ENCODE results near the gene NPBWR2. TPM values are rescaled to one million over a fixed set of nuclear protein-coding genes. Genes with fewer than 3 reads are reported as not detected.

Gene NPBWR2
- total and polyA plus RNA-seq, 9 of the 15 experiments (the other 6 are each of a cell fraction or from before 2014, with no cell fraction given): not detected

DNA sequence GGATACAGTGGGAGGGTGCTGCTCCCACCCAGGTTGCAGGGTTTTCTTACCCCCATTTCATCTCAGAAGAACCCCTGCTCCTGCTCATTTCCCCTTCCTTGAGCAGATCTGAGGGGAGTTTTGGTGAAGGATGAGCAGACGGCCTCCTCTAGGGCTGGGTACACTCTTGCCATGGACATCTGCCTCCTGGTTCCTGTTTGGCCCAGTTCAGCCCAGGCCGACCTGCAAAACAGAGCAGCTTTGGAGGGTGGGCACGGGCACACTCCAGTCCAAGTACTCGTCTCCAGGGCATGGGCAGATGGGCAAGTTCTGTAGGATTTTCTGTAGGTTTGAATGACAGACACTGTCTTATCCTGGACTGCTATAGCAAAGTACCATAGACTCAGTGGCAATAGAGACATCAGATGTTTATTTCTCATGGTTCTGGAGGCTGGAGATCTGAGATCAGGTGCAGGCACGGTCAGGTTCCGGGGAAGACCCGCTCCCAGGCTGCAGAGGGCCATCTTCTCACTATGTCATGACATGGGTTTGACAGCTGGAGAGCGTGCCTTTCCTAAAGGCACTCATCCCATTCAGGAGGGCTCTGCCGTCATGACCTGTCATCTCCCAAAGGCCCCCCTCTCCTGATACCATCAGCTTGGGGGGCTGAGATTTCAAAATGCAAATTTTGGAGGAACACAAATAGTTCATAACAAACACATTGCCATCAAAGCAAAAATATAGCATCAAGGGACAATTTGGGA is 6.2 kb downstream of the NPBWR2 start:
- H3K9ac ChIP-seq (ENCODE audit: insufficient read depth in 1 of 2, low read depth in 2 of 2, low read length in 2 of 2): no peak overlapping the region
- H3K36me3 ChIP-seq (ENCODE audit: control insufficient read depth, insufficient read depth, low read length): no peaks in the 10 kb centered on the region

More for the DNA sequence above, 6.2 kb downstream of the NPBWR2 start:
- peaks cover 12% of the 10 kb centered on the region; the same call in 1 of the 2 replicates for H4K20me1 ChIP-seq (replicated peaks; ENCODE audit: control insufficient read depth, insufficient read depth, low read length)
- 0% methylated on average over 9 of the region's 9 CpGs for WGBS (ENCODE audit: insufficient coverage, low coverage, missing lambda C conversion rate)
- H3K9me3 ChIP-seq (replicated peaks; ENCODE audit: control insufficient read depth, insufficient read depth, low read depth, low read length): no peaks in the 10 kb centered on the region
- peaks cover 42 to 76% of the 10 kb centered on the region in 2 experiments for H3K27me3 ChIP-seq (ENCODE audit: control insufficient read depth in 2 of 2, insufficient read depth in 2 of 2, low read length in 2 of 2)
- H3K9me1 ChIP-seq (ENCODE audit: control insufficient read depth, insufficient read depth, low read length): no peaks in the 10 kb centered on the region
- H3K79me2 ChIP-seq (ENCODE audit: control insufficient read depth, insufficient read depth, low read length): no peaks in the 10 kb centered on the region
- no peak overlapping the region for H3K4me3 ChIP-seq
- in situ Hi-C loops (cut with MboI) (no loop called here), intact Hi-C loops (cut with micrococcal nuclease) (no loop called here)
- BruUV-seq (replicated peaks): no TSS peak
- ChIA-PET POLR2A (interaction anchor here (0.5 to 1.3 kb wide), 3 partner anchors 9 to 14 kb away, joined by 3 to 4 read pairs (median 3); no protein-coding TSS in a partner anchor), CTCF (ENCODE audit: low intra/inter-chr PET ratio) (interaction anchor here (1.3 kb wide), 1 partner anchor 20 kb away, joined by 5 read pairs; no protein-coding TSS in a partner anchor)
- DNase-seq (ENCODE audit: extremely low read depth in 1 of 4, low spot score in 3 of 4) (no peak), ATAC-seq (no peak), FAIRE-seq (no peak)
- H3K4me2 ChIP-seq (ENCODE audit: insufficient read depth, low read length): no peak overlapping the region
- TF ChIP-seq SIX5 (IDR thresholded peaks at IDR 0.05; ENCODE audit: borderline replicate concordance in 1 of 2, insufficient read depth in 1 of 2, low read depth in 1 of 2, low read length in 2 of 2) (no peak), MTA2 (IDR thresholded peaks at IDR 0.05; ENCODE audit: low read depth) (no peak)
- TF ChIP-seq, protein P1, sequence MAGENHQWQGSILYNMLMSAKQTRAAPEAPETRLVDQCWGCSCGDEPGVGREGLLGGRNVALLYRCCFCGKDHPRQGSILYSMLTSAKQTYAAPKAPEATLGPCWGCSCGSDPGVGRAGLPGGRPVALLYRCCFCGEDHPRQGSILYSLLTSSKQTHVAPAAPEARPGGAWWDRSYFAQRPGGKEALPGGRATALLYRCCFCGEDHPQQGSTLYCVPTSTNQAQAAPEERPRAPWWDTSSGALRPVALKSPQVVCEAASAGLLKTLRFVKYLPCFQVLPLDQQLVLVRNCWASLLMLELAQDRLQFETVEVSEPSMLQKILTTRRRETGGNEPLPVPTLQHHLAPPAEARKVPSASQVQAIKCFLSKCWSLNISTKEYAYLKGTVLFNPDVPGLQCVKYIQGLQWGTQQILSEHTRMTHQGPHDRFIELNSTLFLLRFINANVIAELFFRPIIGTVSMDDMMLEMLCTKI (IDR thresholded peaks at IDR 0.05; ENCODE audit: partially characterized antibody): no peak
- H3K27ac ChIP-seq (ENCODE audit: extremely low read depth, low read depth, low read length): no peak overlapping the region
- H3K4me1 ChIP-seq (replicated peaks in 1 of 2; ENCODE audit: control insufficient read depth in 2 of 2, insufficient read depth in 2 of 2, low read length in 2 of 2): peaks cover 0 to 34% of the 10 kb centered on the region in 2 experiments; a peak in 3 of 5 replicates
- no peak overlapping the region for H2AFZ ChIP-seq (ENCODE audit: low read depth, low read length)
